ENCODE data around the gene ARMC7.
A peak's percentile ranks its signal among the peaks of the same experiment; 100 is the strongest.
"Not testable (repeated sequence)": the region's sequence is repeated elsewhere in the genome, so short reads cannot be mapped to it uniquely, and the experiment has no call there.

Gene ARMC7

DNA sequence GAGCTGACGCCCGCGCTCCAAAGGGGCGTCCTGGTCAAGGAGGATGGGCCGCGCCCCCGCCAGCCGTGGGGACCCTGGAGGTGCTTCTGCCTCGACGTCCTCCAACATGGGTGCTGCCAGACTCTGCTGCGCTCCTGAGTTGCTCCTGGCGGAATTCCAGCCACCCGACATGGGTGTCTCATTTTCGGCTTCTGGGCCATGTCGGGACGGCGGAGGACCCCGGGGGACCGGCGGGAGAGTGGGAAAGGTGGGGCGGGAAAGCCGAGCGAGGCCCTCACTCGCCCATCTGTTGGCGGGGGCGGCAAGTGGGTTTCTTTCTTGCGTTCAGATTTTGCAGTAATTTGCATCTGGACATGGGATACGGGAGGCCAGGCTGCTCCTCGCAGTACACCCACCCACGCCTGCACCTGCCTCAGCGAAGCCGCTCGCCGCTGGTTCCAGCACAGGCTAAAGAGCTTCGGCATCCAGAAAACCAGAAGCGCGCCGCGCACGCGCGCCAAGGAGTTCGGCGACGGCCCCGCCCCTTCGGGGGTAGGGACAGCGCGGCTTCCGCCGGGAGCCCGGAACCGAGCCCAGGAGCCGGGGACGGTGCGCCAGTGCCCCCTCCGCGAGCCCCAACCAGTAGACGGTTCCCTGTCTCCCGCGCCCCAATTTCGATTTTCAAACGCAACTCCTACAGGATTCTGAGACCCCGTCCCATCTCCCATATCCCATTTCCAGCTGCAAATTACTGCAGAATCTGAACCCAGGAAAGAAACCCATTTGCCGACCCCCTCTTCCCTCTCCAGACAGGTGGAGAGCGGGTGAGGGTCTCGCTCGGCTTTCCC is at the start of gene ARMC7:
Gene ARMC7 (plus strand): TSS at position 563 of the 827 bp plus-strand sequence. CDS start 320 bp downstream, outside the sequence.
- peak; percentile 93 for DNase-seq

- no peak for DNase-seq
Observed at GRCh38 chr17:75060434-75061054, 49.2 kb upstream of the ARMC7 start.

DNA sequence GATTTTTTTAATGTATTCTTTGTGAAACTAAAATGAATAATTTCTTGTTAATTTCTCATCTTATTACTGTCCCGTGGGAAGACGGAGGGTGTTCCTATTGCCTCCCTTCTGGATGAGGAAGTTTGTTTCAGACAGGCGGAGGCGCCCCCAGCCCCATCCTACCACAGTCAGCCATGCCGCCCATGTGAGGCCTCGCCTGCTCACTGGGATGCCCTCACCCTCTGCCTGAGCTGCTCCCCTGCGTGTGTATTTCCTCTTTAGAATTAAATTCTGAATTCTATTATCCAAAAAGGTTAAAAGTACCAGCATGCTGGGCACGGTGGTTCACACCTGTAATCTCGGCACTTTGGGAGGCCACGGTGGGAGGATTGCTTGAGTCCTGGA is 48.7 kb upstream of the ARMC7 start:
- no peak for DNase-seq

DNA sequence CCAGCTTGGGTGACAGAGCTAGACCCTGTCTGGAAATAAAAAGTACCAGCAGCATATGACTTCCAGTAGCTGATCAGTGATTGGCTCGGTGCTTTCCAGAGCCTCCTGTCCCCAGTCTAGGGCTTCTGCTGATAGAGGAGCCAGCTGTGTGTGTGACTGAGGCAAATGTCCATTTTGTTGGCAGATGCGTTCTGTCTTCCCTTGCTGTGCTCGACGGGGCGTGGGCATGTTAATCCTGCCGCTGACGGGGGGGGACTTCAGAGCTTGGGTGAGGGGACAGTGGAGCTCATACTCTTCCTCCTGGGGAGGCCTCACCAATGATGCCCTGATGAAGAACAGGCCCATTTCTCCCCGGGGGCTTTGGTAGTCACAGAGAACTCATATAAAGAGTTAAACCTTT is 48.2 kb upstream of the ARMC7 start:
- DNase-seq, result no peak

- no peak for DNase-seq
Observed at GRCh38 chr17:75063201-75063600, 46.6 kb upstream of the ARMC7 start.

GRCh38 chr17:75063626-75064025 is 46.1 kb upstream of the ARMC7 start:
- DNase-seq, result no peak

DNA sequence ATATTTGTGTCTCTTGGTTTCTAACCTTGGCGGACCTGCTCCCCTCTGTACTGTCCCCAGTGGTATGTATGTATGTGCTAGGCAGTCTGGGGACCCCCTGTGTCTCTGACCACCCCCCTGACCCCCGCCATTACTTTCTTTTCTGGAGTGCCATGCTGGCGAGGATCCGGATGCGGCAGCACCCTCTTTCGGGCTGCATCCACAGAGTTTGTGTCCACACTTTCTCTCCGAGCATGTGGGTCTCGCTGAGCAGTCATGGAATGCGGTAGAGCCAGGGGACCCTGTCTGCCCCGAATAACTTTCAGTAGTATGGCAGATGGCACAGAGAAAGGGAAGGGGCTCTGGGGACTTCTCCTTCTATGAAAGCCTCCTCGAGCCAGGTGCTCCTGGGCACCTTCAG is 45.7 kb upstream of the ARMC7 start:
- DNase-seq, result no peak

- DNase-seq, result no peak
Observed at GRCh38 chr17:75064460-75064859, 45.3 kb upstream of the ARMC7 start.

- DNase-seq, result no peak
Observed at GRCh38 chr17:75064867-75065561, 44.8 kb upstream of the ARMC7 start.

GRCh38 chr17:75065562-75066151 is 44.1 kb upstream of the ARMC7 start:
- DNase-seq, result no peak

DNA sequence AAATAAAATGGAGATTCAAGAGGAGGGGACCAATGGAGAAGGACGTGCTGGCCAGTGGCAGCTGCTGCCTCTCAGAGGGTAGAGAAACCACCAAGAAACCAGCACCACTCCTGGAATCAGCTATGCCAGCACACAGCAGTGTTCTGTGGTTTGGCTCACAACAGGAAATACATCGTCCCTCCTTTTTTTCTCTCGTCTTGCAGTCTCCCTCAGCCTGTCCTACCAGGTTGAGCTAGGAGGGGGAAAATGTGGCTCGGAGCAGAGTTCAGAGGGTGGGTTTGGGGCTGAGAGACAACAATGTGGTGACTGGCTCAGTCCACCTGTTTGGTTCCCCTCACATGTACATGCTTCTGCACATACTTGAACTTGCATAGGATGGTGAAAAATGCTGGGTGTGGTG is 41.9 kb upstream of the ARMC7 start:
- no peak for DNase-seq

GRCh38 chr17:75068750-75069149 is 41.0 kb upstream of the ARMC7 start:
- DNase-seq, result no peak

DNA sequence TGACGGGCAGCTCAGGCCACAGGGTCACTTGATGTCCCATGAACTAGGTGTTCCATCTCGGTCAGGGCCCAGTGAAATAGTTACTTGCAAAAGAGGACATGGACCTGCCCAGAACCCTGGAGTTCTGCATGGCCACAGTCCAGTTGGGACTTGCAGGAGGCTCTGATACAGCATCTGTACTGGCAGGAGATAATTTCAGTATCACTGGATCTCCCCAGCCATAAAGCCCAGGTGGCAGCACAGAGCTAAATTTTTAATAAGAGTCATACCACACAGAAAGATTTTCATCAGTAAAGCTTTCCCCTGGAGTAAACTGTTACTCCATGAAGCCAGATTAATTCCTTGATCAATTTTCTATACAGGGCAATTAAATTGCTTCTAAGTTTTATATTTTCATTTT is 40.0 kb upstream of the ARMC7 start:
- DNase-seq, result no peak

DNA sequence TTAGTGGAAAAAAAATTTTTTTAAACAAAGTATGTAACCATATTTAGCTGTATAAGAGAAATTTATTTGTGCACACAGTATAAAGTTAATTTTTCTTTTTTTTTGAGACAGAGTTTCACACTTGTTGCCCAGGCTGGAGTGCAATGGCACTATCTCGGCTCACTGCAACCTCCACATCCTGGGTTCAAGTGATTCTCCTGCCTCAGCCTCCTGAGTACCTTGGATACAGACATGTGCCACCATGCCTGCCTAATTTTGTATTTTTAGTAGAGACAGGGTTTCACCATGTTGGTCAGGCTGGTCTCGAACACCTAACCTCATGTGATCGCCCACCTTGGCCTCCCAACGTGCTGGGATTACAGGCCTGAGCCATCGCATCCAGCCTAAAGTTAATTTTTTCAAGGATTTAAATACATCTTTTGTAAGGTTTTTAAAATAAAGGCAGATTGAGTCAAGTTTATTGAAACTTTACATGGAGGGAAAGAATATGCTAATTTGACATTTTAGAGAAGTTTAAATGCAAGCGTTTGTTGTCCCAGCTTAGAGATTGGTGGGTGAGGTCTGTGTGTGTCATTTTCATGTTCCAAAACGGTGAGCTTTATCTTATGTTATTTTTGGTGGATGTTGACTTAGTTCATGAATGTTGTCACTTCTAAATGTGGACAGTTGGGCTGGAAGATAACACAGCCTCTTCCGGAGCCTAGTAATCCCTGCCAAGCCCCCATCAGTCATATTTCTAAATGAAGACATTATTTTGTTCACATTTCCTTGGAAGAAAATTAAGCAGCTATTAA is 38.1 kb upstream of the ARMC7 start:
- DNase-seq, result not testable (repeated sequence)

DNA sequence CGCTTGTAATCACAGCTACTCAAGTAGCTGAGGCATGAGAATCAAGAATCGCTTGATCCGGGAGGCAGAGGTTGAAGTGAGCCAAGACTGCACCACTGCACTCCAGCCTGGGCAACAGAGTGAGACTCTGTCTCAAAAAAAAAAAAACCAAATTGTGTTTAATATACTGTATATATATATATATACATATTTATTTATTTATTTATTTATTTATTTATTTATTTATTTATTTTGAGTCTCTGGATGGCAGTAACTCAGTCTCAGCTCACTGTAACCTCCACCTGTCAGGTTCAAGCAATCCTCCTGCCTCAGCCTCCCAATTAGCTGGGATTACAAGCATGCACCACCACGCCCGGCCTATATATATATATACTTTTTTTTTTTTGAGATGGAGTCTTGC is 36.9 kb upstream of the ARMC7 start:
- not testable (repeated sequence) for DNase-seq

DNA sequence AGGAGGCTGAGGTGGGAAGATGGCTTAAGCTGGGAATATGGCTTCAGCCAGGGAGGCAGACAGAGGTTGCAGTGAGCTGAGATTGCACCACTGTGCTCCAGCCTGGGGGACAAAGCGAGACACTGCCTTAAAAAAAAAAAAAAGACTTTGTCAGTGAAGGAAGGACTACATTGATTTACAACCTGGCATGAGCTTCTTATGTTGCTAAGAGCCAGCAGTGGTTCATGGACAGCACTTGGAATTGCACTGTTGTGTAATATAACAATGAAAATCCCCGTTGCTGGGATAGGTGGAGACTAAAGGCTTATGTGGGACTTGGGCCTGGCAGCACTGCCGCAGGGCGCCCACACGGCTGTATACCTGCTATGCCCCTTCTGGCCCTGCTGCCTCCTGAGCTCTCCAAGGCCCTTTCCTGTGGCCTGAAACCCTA is 36.1 kb upstream of the ARMC7 start:
- no peak for DNase-seq

DNA sequence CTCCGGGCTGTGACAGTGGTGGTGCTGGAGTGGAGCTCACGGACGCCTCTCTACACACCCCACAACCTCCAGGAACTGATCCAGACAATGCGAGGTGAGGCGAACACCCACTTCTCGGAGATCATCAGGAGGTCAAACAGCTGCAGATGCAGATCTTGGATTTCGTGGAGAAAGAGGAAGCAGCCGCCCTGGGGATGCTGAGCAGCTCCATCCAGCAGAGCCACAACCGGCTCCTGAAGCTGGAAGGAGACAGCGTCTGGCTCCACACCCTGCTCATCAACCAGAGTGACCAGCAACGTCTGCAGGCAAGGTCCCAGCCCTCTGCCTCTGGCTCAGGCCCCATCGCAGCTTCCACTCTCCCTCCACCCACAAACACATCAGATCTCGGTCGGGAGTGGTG is 35.2 kb upstream of the ARMC7 start:
- no peak for DNase-seq

- no peak for DNase-seq
Observed at GRCh38 chr17:75075597-75076336, 34.0 kb upstream of the ARMC7 start.

GRCh38 chr17:75077072-75077495 is 32.7 kb upstream of the ARMC7 start:
- DNase-seq, result no peak

DNA sequence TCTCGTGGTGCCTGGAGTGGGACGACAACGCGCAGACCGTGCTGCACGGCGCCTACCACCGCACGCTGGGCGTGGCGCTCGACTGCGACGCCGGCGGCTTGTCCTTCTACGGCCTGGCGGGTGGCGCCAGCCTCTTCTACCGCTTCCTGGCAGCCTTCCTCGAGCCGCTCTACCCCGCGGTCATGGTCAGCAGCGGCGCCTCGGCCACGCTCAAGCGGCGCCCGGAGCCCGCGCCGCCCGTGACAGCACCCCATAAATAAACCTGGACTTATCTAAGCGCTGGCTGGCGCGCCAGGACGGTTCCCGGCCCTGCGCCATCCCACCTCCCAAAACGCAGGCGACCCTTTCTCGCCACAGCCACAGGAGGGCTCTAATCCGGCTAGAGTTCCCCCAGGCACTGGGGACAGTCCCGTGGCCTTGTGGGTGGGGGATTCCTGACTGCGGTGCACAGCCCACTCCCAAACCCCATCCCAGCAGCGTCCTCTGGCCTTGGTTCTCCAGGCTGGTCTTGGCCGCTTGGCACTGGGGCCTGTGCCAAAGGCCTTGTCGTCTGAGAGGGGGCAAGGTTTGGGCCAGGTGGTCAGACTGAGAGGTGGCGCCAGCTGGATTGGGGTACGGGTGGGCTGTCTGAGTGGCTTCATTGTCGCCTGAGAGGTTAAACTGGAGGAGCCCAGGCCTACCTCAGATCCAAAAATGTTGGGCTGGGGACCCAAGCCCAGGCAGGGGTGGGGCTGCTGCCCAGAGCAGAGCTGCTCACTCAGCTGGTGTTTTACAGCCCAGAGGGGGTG is 32.1 kb upstream of the ARMC7 start:
- DNase-seq, result no peak

Measured in right forelimb (tissue), 1 donor.